Karpas-422 (cell line): ENCODE results near the gene TRIO. TPM values are rescaled to one million over a fixed set of nuclear protein-coding genes. Genes with fewer than 3 reads are reported as not detected.

Source experiments
- DNase-seq: peaks from one replicate; pipeline ENCODE4 v3.0.0-alpha.2; 2015
- H2AFZ ChIP-seq: fragments of 200-600 bp; sonication (generic); 2 replicates; pipeline ENCODE4 v1.6.1; 2014; ENCODE audit warnings: antibody characterized with exemption, low read length, mixed read lengths
- H3K27ac ChIP-seq: fragments of 200-600 bp; sonication (generic); 2 replicates; pipeline ENCODE4 v1.5.1; 2014; ENCODE audit warnings: mild to moderate bottlenecking, low read length, moderate library complexity
- H3K27me3 ChIP-seq: fragments of 200-600 bp; sonication (generic); 2 replicates; pipeline ENCODE4 v1.6.1; 2014; ENCODE audit warnings: low read length, mixed read lengths
- H3K36me3 ChIP-seq: fragments of 200-600 bp; sonication (generic); 2 replicates; pipeline ENCODE4 v1.6.1; 2014; ENCODE audit warnings: low read length, mixed read lengths; ENCODE audit not compliant: insufficient read depth
- H3K4me1 ChIP-seq: fragments of 200-600 bp; sonication (generic); 2 replicates; pipeline ENCODE4 v1.6.1; 2014; ENCODE audit warnings: mild to moderate bottlenecking, low read length, mixed read lengths
- H3K4me2 ChIP-seq: fragments of 200-600 bp; sonication (generic); 2 replicates; pipeline ENCODE4 v1.6.1; 2014; ENCODE audit warnings: low read length, low read depth, mild to moderate bottlenecking; ENCODE audit not compliant: poor library complexity, severe bottlenecking
- H3K4me3 ChIP-seq: fragments of 200-600 bp; sonication (generic); 2 replicates; pipeline ENCODE4 v1.5.1; 2014; ENCODE audit warnings: mild to moderate bottlenecking, antibody characterized with exemption, low read length, mixed read lengths
- H3K79me2 ChIP-seq: fragments of 200-600 bp; sonication (generic); 2 replicates; pipeline ENCODE4 v1.6.1; 2014; ENCODE audit warnings: mild to moderate bottlenecking, low read length, mixed read lengths
- H3K9ac ChIP-seq: fragments of 200-600 bp; sonication (generic); 2 replicates; pipeline ENCODE4 v1.6.0; 2014; ENCODE audit warnings: low read length
- H3K9me2 ChIP-seq: fragments of 200-600 bp; sonication (generic), shearing (Covaris generic); replicated peaks from 2 replicates; pipeline ENCODE4 v1.6.0; 2014; ENCODE audit warnings: mild to moderate bottlenecking, low read length, moderate library complexity; ENCODE audit not compliant: insufficient read depth
- H3K9me3 ChIP-seq: fragments of 300-700, 200-600 bp; sonication (generic); 2 replicates; pipeline ENCODE4 v1.6.1; 2014; ENCODE audit warnings: low read length, mixed read lengths
- H4K20me1 ChIP-seq: fragments of 200-600 bp; sonication (generic); 2 replicates; pipeline ENCODE4 v1.6.1; 2014; ENCODE audit warnings: mild to moderate bottlenecking, antibody characterized with exemption, low read length, low read depth; ENCODE audit not compliant: insufficient read depth
- total RNA-seq: library from RNA; depleted of rRNA; stranded (reverse); fragments of >200 nt; shearing (Covaris generic); gene quantifications from 2 replicates; pipeline ENCODE4 v1.2.3, GENCODE V29; 2014; ENCODE audit warnings: low replicate concordance

TRIO gene
- total RNA-seq, 1 experiment from 2014 or later: 0.04 TPM

- H3K79me2 ChIP-seq: no peaks in the 10 kb centered on the region
Measured at GRCh38 chr5:14191325-14191724, 48.2 kb downstream of the TRIO start.

GRCh38 chr5:14193496-14193895 is 50.4 kb downstream of the TRIO start:
- Histone ChIP-seq H3K4me3 (no peak overlapping the region), H3K27ac (no peak overlapping the region), H3K36me3 (no peaks in the 10 kb centered on the region), H3K79me2 (no peaks in the 10 kb centered on the region), H4K20me1 (no peaks in the 10 kb centered on the region), H3K4me2 (no peak overlapping the region), H3K27me3 (no peaks in the 10 kb centered on the region), H2AFZ (no peak overlapping the region), H3K9ac (no peak overlapping the region), H3K4me1 (no peaks in the 10 kb centered on the region), H3K9me2 (no peaks in the 10 kb centered on the region), H3K9me3 (no peaks in the 10 kb centered on the region)
- DNase-seq: no peak

More at GRCh38 chr5:14191325-14191724, 48.2 kb downstream of the TRIO start:
- no peaks in the 10 kb centered on the region for H3K9me2 ChIP-seq
- no peak overlapping the region for H3K4me2 ChIP-seq
- H3K9ac ChIP-seq: no peak overlapping the region
- H3K4me1 ChIP-seq: no peaks in the 10 kb centered on the region
- H4K20me1 ChIP-seq: no peaks in the 10 kb centered on the region
- no peaks in the 10 kb centered on the region for H3K27me3 ChIP-seq
- no peak overlapping the region for H2AFZ ChIP-seq
- no peak for DNase-seq
- H3K36me3 ChIP-seq: no peaks in the 10 kb centered on the region
- H3K4me3 ChIP-seq: no peak overlapping the region
- no peaks in the 10 kb centered on the region for H3K9me3 ChIP-seq
- H3K27ac ChIP-seq: no peak overlapping the region

GRCh38 chr5:14195588-14195987 is 52.4 kb downstream of the TRIO start:
- no peak for DNase-seq
- no peak overlapping the region for H3K9ac ChIP-seq
- no peaks in the 10 kb centered on the region for H3K27me3 ChIP-seq
- H4K20me1 ChIP-seq: no peaks in the 10 kb centered on the region
- H3K27ac ChIP-seq: no peak overlapping the region
- no peaks in the 10 kb centered on the region for H3K9me2 ChIP-seq
- no peaks in the 10 kb centered on the region for H3K79me2 ChIP-seq
- no peak overlapping the region for H3K4me3 ChIP-seq
- no peaks in the 10 kb centered on the region for H3K9me3 ChIP-seq
- no peak overlapping the region for H3K4me2 ChIP-seq
- H2AFZ ChIP-seq: no peak overlapping the region
- H3K4me1 ChIP-seq: no peaks in the 10 kb centered on the region
- H3K36me3 ChIP-seq: no peaks in the 10 kb centered on the region

- H3K4me3 ChIP-seq: no peak overlapping the region
Measured at GRCh38 chr5:14197056-14197455, 53.9 kb downstream of the TRIO start.

GRCh38 chr5:14199902-14200301 is 56.8 kb downstream of the TRIO start:
- no peaks in the 10 kb centered on the region for H4K20me1 ChIP-seq
- H2AFZ ChIP-seq: no peak overlapping the region
- no peak overlapping the region for H3K27ac ChIP-seq
- no peaks in the 10 kb centered on the region for H3K27me3 ChIP-seq
- no peaks in the 10 kb centered on the region for H3K9me2 ChIP-seq
- H3K9me3 ChIP-seq: no peaks in the 10 kb centered on the region
- no peaks in the 10 kb centered on the region for H3K4me1 ChIP-seq
- no peaks in the 10 kb centered on the region for H3K36me3 ChIP-seq
- no peak overlapping the region for H3K4me3 ChIP-seq
- no peak overlapping the region for H3K9ac ChIP-seq
- no peaks in the 10 kb centered on the region for H3K79me2 ChIP-seq
- no peak overlapping the region for H3K4me2 ChIP-seq
- no peak for DNase-seq

More at GRCh38 chr5:14197056-14197455, 53.9 kb downstream of the TRIO start:
- H3K4me1 ChIP-seq: no peaks in the 10 kb centered on the region
- no peak overlapping the region for H3K4me2 ChIP-seq
- no peaks in the 10 kb centered on the region for H3K79me2 ChIP-seq
- no peaks in the 10 kb centered on the region for H3K27me3 ChIP-seq
- H3K9ac ChIP-seq: no peak overlapping the region
- no peak overlapping the region for H3K27ac ChIP-seq
- H2AFZ ChIP-seq: no peak overlapping the region
- H3K36me3 ChIP-seq: no peaks in the 10 kb centered on the region
- DNase-seq: no peak
- no peaks in the 10 kb centered on the region for H3K9me2 ChIP-seq
- H4K20me1 ChIP-seq: no peaks in the 10 kb centered on the region
- no peaks in the 10 kb centered on the region for H3K9me3 ChIP-seq

- Histone ChIP-seq H3K79me2 (no peaks in the 10 kb centered on the region), H3K36me3 (no peaks in the 10 kb centered on the region), H3K4me3 (no peak overlapping the region), H3K27ac (no peak overlapping the region), H3K9ac (no peak overlapping the region), H3K4me2 (no peak overlapping the region), H3K9me2 (no peaks in the 10 kb centered on the region), H3K27me3 (no peaks in the 10 kb centered on the region), H3K4me1 (no peaks in the 10 kb centered on the region), H4K20me1 (no peaks in the 10 kb centered on the region), H2AFZ (no peak overlapping the region), H3K9me3 (no peaks in the 10 kb centered on the region)
- no peak for DNase-seq
Measured at GRCh38 chr5:14200312-14200990, 57.3 kb downstream of the TRIO start.

GRCh38 chr5:14201325-14202045 is 58.3 kb downstream of the TRIO start:
- Histone ChIP-seq H2AFZ (no peak overlapping the region), H3K9me2 (no peaks in the 10 kb centered on the region), H3K4me1 (no peaks in the 10 kb centered on the region), H3K27me3 (no peaks in the 10 kb centered on the region), H3K27ac (no peak overlapping the region), H3K79me2 (no peaks in the 10 kb centered on the region), H3K4me3 (no peak overlapping the region), H3K9ac (no peak overlapping the region), H3K9me3 (no peaks in the 10 kb centered on the region), H3K4me2 (no peak overlapping the region), H4K20me1 (no peaks in the 10 kb centered on the region), H3K36me3 (no peaks in the 10 kb centered on the region)
- no peak for DNase-seq

GRCh38 chr5:14202462-14202861 is 59.3 kb downstream of the TRIO start:
- H3K27ac ChIP-seq: no peak overlapping the region
- H3K9me3 ChIP-seq: no peaks in the 10 kb centered on the region
- no peaks in the 10 kb centered on the region for H3K27me3 ChIP-seq
- no peak for DNase-seq
- H3K9ac ChIP-seq: no peak overlapping the region
- no peaks in the 10 kb centered on the region for H3K79me2 ChIP-seq
- H3K9me2 ChIP-seq: no peaks in the 10 kb centered on the region
- no peaks in the 10 kb centered on the region for H3K36me3 ChIP-seq
- no peak overlapping the region for H3K4me3 ChIP-seq
- no peak overlapping the region for H3K4me2 ChIP-seq
- H2AFZ ChIP-seq: no peak overlapping the region
- H3K4me1 ChIP-seq: no peaks in the 10 kb centered on the region
- no peaks in the 10 kb centered on the region for H4K20me1 ChIP-seq
